Hematopoietic multipotent progenitor cell treated with erythropoietin and hydrocortisone succinate and interleukin-3 and kit ligand, for 6 days (in vitro differentiated cells): ENCODE measurements around the gene FAM53B.
"Not testable (repeated sequence)": the region's sequence is repeated elsewhere in the genome, so short reads cannot be mapped to it uniquely, and the experiment has no call there.

Experiments used
- DNase-seq: peaks from one replicate; pipeline ENCODE4 v3.0.0-alpha.2; 2015

Gene FAM53B

GRCh38 chr10:124626759-124627380, 117.3 kb downstream of the FAM53B start:
- DNase-seq = peak; percentile 83

DNA sequence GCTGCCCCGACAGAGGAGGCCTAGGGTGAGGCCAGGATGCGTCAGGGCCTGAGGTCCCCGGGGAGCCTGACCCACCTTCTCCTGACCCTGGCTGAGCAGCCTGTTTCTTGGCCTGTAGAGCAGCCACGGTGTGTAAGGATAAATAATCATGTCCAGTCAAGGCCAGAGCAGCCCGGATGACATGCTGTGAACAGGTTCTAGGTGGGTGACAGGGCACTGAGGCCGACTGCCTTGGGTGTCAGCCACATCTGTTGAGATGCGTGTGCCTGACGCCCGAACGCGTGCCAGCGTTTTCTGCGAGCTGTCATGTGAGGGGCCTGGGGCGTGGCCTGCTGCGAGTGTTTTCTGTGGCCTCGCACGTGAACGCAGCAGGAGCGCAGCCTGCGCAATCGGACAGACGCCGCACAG, 118.3 kb downstream of the FAM53B start:
- no peak for DNase-seq

DNA sequence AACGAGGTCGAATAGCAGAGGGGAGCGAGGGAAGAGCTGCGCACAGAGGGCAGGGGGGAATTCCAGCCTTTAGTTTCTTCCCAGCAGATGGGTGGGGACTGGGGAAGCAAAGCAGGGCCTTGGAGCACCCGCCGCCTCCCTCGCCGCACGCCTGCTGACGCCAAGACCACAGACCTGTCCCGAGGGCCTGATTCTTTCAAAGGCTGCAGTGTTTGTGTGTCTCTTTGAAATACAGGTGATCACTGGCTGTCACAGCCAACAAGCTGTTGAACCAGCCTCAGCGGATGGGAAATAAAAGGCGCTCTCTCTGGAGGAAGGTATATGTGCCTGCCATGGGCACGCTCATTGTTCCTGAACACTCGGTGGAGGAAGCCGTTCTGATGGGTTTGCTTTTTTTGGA, 119.3 kb downstream of the FAM53B start:
- DNase-seq = no peak

DNA sequence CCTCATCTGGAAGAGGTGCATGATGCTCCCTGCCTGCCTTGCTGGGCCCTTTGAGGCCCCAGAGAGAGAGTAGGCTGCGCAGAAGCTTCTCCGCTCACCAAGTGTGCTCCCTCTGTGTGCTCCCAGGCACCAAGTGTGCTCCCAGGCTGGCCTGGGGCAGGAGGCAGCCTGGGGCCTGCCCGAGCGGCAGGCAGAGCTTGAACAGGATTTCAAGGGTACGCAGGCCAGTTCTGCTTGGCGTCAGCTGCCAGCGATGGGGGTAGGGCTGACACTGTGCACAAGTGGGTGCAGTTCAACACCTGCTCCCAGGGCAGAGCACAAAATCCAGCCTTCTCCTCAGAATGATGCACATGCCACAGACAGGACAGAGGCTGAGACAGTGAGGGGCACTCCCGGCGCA, 119.7 kb downstream of the FAM53B start:
- no peak for DNase-seq

GRCh38 chr10:124624006-124624405, 120.2 kb downstream of the FAM53B start:
- DNase-seq = no peak

DNA sequence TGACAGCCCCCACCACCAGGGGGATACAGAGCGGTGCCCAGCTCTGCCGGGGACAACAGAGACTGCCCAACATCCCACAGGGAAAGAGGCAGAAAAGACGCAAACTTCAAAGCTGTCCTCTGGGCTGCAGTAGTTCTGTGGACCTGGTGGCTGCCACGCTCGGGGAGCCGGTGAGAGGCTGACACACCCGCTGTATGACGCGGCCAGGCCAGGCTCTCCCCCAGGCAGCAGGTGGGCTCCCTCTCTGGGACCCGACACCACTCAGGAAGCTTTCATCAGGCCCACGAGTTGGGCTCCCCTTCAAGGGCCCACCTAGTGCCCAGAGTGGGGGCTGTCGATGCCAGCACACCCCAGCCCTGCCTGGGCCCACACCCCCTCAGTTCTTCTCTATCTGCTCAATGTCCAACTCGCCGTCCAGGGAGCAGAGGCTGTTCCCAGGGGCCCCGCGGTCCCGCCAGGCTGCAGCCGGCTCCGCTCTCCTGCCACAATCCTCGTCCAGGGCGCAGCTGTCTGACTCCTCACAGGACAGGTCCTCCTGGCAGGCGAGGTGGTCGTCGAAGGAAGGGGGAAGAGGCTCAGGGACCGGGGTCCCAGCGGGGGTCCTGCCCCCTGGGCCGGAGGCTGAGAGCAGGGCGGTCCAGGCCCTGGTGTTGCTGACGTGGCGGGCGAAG, 121.2 kb downstream of the FAM53B start:
- DNase-seq = no peak

GRCh38 chr10:124622158-124622557, 122.0 kb downstream of the FAM53B start:
- DNase-seq = no peak

- DNase-seq = no peak
These were observed 122.5 kb downstream of the FAM53B start for GRCh38 chr10:124621637-124622036.

GRCh38 chr10:124619802-124620490, 124.2 kb downstream of the FAM53B start:
- DNase-seq = no peak

- DNase-seq = peak; percentile 78
These were observed 125.0 kb downstream of the FAM53B start for GRCh38 chr10:124619195-124619594.

GRCh38 chr10:124618470-124619073, 125.6 kb downstream of the FAM53B start:
- DNase-seq = no peak

- DNase-seq = no peak
These were observed 127.4 kb downstream of the FAM53B start for GRCh38 chr10:124616836-124617130.

GRCh38 chr10:124616040-124616835, 127.9 kb downstream of the FAM53B start:
- DNase-seq = no peak

DNA sequence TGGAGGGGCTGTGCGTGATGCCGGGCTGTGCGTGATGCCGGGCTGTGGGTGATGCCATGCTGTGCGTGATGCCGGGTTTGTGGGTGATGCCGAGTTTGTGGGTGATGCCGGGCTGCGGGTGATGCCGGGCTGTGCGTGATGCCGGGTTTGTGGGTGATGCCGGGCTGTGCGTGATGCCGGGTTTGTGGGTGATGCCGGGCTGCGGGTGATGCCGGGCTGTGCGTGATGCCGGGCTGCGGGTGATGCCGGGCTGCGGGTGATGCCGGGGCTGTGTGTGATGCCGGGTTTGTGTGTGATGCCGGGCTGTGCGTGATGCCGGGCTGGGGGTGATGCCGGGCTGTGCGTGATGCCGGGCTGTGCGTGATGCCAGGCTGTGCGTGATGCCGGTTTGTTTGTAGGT, 128.9 kb downstream of the FAM53B start:
- no peak for DNase-seq

- DNase-seq = no peak
These were observed 130.0 kb downstream of the FAM53B start for GRCh38 chr10:124614003-124614659.

- DNase-seq = peak; percentile 72
These were observed 131.3 kb downstream of the FAM53B start for GRCh38 chr10:124612611-124613498.

GRCh38 chr10:124611738-124612137, 132.4 kb downstream of the FAM53B start:
- peak; percentile 65 for DNase-seq

DNA sequence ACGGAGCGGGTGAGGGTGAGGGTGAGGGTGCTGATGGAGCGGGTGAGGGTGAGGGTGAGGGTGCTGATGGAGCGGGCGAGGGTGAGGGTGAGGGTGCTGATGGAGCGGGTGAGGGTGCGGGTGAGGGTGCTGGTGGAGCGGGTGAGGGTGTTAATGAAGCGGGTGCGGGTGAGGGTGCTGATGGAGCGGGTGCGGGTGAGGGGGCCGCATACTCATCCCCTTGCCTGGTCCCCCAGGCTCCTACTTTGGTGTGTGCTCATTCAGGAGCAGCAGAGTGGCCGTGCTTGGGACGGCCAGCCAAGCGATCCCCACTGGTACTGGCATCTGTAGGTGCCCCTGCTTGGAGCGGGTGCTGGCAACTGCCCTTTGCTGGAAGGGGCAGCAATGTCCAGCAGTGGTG, 133.3 kb downstream of the FAM53B start:
- not testable (repeated sequence) for DNase-seq

GRCh38 chr10:124610186-124610585, 134.0 kb downstream of the FAM53B start:
- DNase-seq = not testable (repeated sequence)

DNA sequence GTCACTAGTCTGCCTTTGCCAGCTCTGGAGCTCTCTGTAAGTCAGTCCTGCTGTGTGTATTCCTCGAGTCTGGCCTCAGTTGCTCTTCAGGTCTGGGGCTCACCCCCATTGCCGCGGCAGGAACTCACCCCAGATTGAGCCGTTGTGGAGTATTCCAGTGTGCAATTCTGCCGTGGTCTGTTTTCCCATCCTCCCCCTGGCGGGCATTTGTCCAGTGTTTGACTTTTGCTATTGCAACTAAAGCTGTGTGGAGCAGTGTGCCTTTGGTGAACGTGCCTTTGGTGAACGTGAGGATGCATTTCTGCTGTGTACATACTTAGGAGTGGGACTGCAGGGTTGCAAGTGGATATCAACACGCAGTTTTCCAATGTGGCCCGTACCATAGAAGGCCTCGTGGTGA, 134.5 kb downstream of the FAM53B start:
- DNase-seq = no peak

- DNase-seq = no peak
These were observed 136.0 kb downstream of the FAM53B start for GRCh38 chr10:124608093-124608721.
